ENCODE results near the gene FBXL7. TPM values are rescaled to one million over a fixed set of nuclear protein-coding genes. Genes with fewer than 3 reads are reported as not detected.

Gene FBXL7
- total and polyA plus RNA-seq, 2 donors (not counting 3 experiments of a cell fraction or from before 2014, with no cell fraction given): 23.5 to 32.2 TPM

DNA sequence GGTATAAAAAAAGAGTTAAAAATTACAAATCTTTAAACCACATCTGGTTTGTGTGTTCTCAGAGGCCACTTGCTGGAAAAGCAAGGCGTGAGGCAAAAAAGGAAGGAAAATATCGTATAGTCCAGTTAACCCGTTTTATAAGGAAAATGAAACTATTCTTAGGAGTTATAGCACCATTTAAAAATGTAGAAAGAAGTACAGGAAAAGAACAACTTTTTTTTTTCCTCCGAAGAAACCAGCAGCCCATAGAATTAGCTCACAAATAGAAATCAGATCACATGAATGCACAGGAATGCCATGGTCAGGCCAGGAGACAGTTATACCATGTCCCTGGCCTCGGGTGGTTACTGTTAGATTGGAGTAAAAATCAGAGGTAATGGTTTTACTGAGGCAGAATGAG is 241.6 kb downstream of the FBXL7 start:
- dilution Hi-C loops (cut with MboI; ENCODE audit: extremely low pct_ligation_motif_present, low sequenced_read_pairs) (no loop called here), intact Hi-C loops (cut with micrococcal nuclease) (no loop called here)
- ChIA-PET CTCF (no interaction called here), POLR2A (no interaction called here)
- Histone ChIP-seq H4K20me1 (replicated peaks; ENCODE audit: control insufficient read depth, extremely low read depth, insufficient read depth, low read length) (peaks cover 2% of the 10 kb centered on the region), H3K27me3 (ENCODE audit: control insufficient read depth in 2 of 2, insufficient read depth in 2 of 2, low read length in 2 of 2) (no peaks in the 10 kb centered on the region), H3K79me2 (ENCODE audit: control insufficient read depth, insufficient read depth, low read length) (no peaks in the 10 kb centered on the region), H3K9me3 (replicated peaks; ENCODE audit: control insufficient read depth, insufficient read depth, low read length) (no peaks in the 10 kb centered on the region), H3K4me3 (replicated peaks in 1 of 3; ENCODE audit: insufficient read depth in 1 of 3, low read depth in 1 of 3, low read length in 3 of 3) (no peak overlapping the region), H3K4me1 (ENCODE audit: control insufficient read depth, extremely low read depth, insufficient read depth, low read length) (no peaks in the 10 kb centered on the region), H2AFZ (ENCODE audit: low read depth, low read length) (no peak overlapping the region), H3K36me3 (ENCODE audit: control insufficient read depth in 2 of 2, extremely low read depth in 1 of 2, insufficient read depth in 2 of 2, low read length in 2 of 2) (no peaks in the 10 kb centered on the region), H3K9me1 (replicated peaks; ENCODE audit: control insufficient read depth, extremely low read depth, insufficient read depth, low read length) (no peaks in the 10 kb centered on the region), H3K4me2 (ENCODE audit: insufficient read depth, low read length) (no peak overlapping the region), H3K27ac (ENCODE audit: insufficient read depth, low read depth, low read length) (no peak overlapping the region), H3K9ac (replicated peaks; ENCODE audit: extremely low read depth, insufficient read depth, low read length) (no peak overlapping the region)
- no TSS peak for BruUV-seq (replicated peaks)
- no peak for DNase-seq (ENCODE audit: low read depth, low spot score)
- FAIRE-seq: no peak
- TF ChIP-seq, protein P1, sequence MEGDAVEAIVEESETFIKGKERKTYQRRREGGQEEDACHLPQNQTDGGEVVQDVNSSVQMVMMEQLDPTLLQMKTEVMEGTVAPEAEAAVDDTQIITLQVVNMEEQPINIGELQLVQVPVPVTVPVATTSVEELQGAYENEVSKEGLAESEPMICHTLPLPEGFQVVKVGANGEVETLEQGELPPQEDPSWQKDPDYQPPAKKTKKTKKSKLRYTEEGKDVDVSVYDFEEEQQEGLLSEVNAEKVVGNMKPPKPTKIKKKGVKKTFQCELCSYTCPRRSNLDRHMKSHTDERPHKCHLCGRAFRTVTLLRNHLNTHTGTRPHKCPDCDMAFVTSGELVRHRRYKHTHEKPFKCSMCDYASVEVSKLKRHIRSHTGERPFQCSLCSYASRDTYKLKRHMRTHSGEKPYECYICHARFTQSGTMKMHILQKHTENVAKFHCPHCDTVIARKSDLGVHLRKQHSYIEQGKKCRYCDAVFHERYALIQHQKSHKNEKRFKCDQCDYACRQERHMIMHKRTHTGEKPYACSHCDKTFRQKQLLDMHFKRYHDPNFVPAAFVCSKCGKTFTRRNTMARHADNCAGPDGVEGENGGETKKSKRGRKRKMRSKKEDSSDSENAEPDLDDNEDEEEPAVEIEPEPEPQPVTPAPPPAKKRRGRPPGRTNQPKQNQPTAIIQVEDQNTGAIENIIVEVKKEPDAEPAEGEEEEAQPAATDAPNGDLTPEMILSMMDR (IDR thresholded peaks at IDR 0.05; ENCODE audit: extremely low read depth in 1 of 2, insufficient read depth in 1 of 2, low read depth in 1 of 2, low read length in 2 of 2): no peak
- no peak for TF ChIP-seq POLR2A (IDR thresholded peaks at IDR 0.05; ENCODE audit: low read depth, low read length)
- no peak for TF ChIP-seq MYC (IDR thresholded peaks at IDR 0.05; ENCODE audit: low read depth, low read length)
- TF ChIP-seq, protein P2, sequence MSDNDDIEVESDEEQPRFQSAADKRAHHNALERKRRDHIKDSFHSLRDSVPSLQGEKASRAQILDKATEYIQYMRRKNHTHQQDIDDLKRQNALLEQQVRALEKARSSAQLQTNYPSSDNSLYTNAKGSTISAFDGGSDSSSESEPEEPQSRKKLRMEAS (IDR thresholded peaks at IDR 0.05; ENCODE audit: insufficient read depth, insufficient read length): no peak
- no peak for TF ChIP-seq GATA2 (IDR thresholded peaks at IDR 0.05; ENCODE audit: insufficient read depth, insufficient read length, low read depth, low read length)
- no peak for TF ChIP-seq JUN (IDR thresholded peaks at IDR 0.05; ENCODE audit: borderline replicate concordance, insufficient read depth, insufficient read length, low read depth)
- TF ChIP-seq POLR2AphosphoS5 (IDR thresholded peaks at IDR 0.05; ENCODE audit: insufficient read depth, low read depth, low read length): no peak
- no peak for TF ChIP-seq EZH2 (IDR thresholded peaks at IDR 0.05; ENCODE audit: borderline replicate concordance, low read depth, low read length, severe bottlenecking)
- no peak for TF ChIP-seq FOS (IDR thresholded peaks at IDR 0.05; ENCODE audit: borderline replicate concordance, insufficient read depth, low read length)

Data from endothelial cell of umbilical vein (primary cell).